Body of pancreas (tissue), 4 donors: ENCODE results near the gene NDFIP2.

Experiments used
- CTCF ChIP-seq, 7 experiments: fragments of 450-650 bp in 4 of 7; fragments of 200-600 bp in 3 of 7; sonication (generic) in 3 of 7; IDR thresholded peaks; one replicate each; pipeline ENCODE4 v1.5.1; 2016 to 2019; ENCODE audit warnings: antibody characterized with exemption in 7 of 7
- POLR2A ChIP-seq, 3 donors: fragments of 450-650 bp; IDR thresholded peaks; one replicate each; pipeline ENCODE4 v1.6.1; 2016; ENCODE audit warnings: antibody characterized with exemption in 3 of 3, mild to moderate bottlenecking in 2 of 3

- TF ChIP-seq POLR2A (IDR thresholded peaks at IDR 0.05) (no peak), CTCF (IDR thresholded peaks at IDR 0.05) (no peak)
Observed at GRCh38 chr13:79582896-79583295, 101.9 kb downstream of the NDFIP2 start.
